OCI-LY3 (cell line): ENCODE measurements around the gene INTS4.
"Not testable (repeated sequence)": the region's sequence is repeated elsewhere in the genome, so short reads cannot be mapped to it uniquely, and the experiment has no call there.

Experiments used
- CTCF ChIP-seq: fragments of 200-600, 300-600 bp; sonication (generic); IDR thresholded peaks from 2 replicates; pipeline ENCODE4 v1.5.1; 2014; ENCODE audit warnings: antibody characterized with exemption, low read length, low read depth
- EZH2phosphoT487 ChIP-seq: fragments of 200-600 bp; shearing (Covaris generic); IDR thresholded peaks from 2 replicates; pipeline ENCODE4 v1.6.1; 2018; ENCODE audit warnings: antibody characterized with exemption, mixed run types, low read depth

GRCh38 chr11:77910828-77911227, 83.6 kb downstream of the INTS4 start:
- not testable (repeated sequence) for TF ChIP-seq CTCF, EZH2phosphoT487
